ENCODE results near the gene SLC7A5. TPM values are rescaled to one million over a fixed set of nuclear protein-coding genes. Genes with fewer than 3 reads are reported as not detected.
"Not testable (repeated sequence)": the region's sequence is repeated elsewhere in the genome, so short reads cannot be mapped to it uniquely, and the experiment has no call there.

The SLC7A5 gene
- total RNA-seq, 1 donor from 2014 or later, result 271 TPM

DNA sequence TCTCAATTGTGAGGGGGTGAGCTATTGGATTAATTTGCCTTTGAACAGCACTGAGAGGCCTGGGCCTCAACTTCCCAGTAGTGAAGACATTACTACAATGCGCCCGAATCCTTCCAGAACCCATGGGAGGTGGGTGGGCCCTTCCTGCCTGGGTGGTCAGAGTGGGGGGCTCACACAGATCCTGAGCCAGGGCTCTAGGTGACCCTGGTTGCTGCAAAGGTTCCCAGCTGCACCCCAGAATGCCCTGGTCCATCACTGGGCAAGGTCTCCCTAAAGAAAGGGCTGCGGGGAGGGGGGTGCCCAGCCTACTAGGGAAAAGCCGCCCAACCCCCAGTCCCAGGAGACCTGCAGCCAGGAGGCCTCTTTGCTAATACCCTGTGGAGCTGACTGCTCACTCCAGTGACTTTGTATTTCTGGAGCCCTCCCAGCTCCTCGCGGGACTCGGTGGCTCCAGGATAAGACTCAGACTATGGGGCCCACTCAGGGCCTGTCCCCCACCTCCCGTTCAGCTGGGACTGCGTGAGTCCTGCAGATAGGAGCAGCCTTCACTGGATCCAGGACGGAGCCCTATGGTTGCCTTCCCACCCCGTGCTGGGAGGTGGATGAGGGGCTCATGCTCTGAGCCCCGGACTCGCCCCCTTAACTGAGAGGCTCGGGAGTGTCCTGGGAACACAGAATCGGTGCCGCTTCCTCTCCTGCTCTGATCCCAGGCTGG, 40.2 kb downstream of the SLC7A5 start:
- no peaks in the 10 kb centered on the region for H3K27me3 Mint-ChIP-seq (ENCODE audit: low read depth)

DNA sequence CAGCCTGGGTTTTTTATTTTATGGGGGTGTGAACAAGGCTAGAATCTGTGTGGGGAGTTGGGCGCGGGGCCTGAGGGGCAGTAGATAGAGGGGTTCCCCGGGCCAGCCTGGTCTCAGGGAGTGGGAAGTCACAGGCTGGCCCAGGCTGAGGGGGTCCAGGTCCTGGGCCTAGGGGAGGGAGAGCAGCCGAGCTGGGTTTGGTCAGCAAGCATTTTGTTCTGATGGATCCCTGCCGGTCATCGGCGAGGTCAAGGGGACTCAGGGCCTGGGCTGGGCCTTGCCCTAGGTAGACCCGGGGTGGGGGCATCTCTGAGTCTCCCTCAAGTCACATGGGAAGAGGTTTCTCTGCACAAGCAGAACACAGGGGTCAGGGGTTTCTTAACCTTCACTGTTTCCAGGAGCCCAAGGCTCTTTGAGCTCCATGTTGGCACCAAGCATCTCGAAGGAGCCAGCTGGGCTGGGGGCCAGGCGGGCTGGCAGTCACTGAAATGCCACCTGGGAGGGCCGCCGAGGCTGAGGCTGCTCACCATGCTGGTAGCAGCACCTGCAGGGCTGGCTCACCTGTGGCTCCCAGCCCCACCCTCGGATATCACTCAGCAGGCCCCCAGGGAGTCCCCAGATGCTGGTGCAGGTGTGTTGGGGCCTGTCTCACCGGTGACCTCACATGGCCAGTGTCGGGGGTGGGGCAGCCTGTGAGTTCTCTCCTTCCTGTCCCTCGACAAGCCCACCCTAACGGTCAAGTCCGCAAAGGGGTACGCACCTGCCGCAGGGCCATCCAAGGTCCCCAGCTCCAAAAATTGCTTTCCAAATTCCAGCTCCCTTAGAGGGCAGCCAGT, 41.0 kb downstream of the SLC7A5 start:
- no peak overlapping the region for H3K27ac Mint-ChIP-seq
- no peaks in the 10 kb centered on the region for H3K4me1 Mint-ChIP-seq (ENCODE audit: low read depth)
- H3K36me3 Mint-ChIP-seq (ENCODE audit: low read depth), result peaks cover 33% of the 10 kb centered on the region
- DNase-seq (ENCODE audit: low spot score), result no peak
- intact Hi-C loops (cut with micrococcal nuclease), result loop anchor here (5.0 kb wide), 1 partner anchor 51 kb away; no protein-coding TSS in a partner anchor
- H3K9me3 Mint-ChIP-seq, result no peaks in the 10 kb centered on the region
- no peaks in the 10 kb centered on the region for H3K27me3 Mint-ChIP-seq (ENCODE audit: low read depth)
- H3K4me3 Mint-ChIP-seq (ENCODE audit: low read depth), result no peak overlapping the region

More for the DNA sequence above, 40.2 kb downstream of the SLC7A5 start:
- Mint-ChIP-seq H3K4me1 (ENCODE audit: low read depth) (no peaks in the 10 kb centered on the region), H3K36me3 (ENCODE audit: low read depth) (peaks cover 37% of the 10 kb centered on the region), H3K4me3 (ENCODE audit: low read depth) (no peak overlapping the region), H3K27ac (no peak overlapping the region), H3K9me3 (no peaks in the 10 kb centered on the region)
- no peak for DNase-seq (ENCODE audit: low spot score)
- intact Hi-C loops (cut with micrococcal nuclease), result loop anchor here (5.0 kb wide), 1 partner anchor 52 kb away; no protein-coding TSS in a partner anchor

DNA sequence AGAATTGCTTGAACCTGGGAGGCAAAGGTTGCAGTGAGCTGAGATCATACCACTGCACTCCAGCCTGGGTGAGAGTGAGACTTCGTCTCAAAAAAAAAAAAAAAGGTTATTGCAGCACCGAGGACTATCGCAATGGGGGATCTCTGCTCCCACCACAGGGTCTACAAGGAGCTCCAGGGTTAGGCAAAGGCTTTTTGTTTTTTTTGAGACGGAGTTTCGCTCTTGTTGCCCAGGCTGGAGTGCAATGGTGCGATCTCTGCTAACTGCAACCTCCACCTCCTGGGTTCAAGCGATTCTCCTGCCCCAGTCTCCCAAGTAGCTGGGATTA, 41.8 kb downstream of the SLC7A5 start:
- not testable (repeated sequence) for H3K9me3 Mint-ChIP-seq; DNase-seq (ENCODE audit: low spot score); H3K4me3 Mint-ChIP-seq (ENCODE audit: low read depth); H3K27me3 Mint-ChIP-seq (ENCODE audit: low read depth); H3K27ac Mint-ChIP-seq; H3K4me1 Mint-ChIP-seq (ENCODE audit: low read depth)
- intact Hi-C loops (cut with micrococcal nuclease), result loop anchor here (5.0 kb wide), 1 partner anchor 50 kb away; no protein-coding TSS in a partner anchor
- peaks cover 30% of the 10 kb centered on the region for H3K36me3 Mint-ChIP-seq (ENCODE audit: low read depth)

DNA sequence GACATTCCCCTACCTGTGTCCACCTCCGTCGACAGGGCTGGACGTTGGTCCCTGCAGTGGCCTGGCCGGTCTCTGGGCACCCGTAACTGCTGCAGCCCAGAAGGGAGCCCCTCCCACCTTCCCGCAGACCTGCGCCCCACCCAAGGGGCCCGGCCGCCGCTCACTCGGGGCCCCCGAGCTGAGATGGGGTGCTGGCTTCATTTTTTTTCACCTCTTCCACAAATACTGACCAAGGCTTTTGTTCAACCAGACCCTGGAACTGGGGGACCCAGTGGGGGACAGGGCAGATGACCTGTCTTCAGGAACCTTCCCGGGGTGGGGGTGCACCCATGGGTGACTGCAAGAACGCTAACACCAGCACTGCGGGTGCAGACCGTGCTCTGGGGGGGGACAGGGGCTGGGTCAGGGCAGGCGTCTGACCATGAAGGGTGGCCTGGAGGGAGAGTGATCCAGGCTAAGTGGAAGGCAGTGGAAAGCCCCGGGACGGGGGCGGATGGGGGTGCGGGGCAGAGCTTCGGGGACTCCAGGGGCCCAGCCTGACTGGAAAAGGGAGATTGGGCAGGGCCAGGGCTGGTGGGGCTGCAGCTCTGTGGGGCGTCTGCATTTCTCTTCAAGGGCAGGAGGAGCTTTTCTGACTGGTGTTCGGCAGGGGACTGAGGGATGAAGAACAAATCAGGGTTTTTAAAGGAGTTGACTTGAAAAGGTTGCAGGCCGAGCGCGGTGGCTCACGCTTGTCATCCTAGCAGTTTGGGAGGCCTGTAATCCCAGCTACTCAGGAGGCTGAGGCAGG, 42.3 kb downstream of the SLC7A5 start:
- H3K9me3 Mint-ChIP-seq, result no peaks in the 10 kb centered on the region
- no peak overlapping the region for H3K4me3 Mint-ChIP-seq (ENCODE audit: low read depth)
- no peak overlapping the region for H3K27ac Mint-ChIP-seq
- no peak for DNase-seq (ENCODE audit: low spot score)
- peaks cover 26% of the 10 kb centered on the region for H3K36me3 Mint-ChIP-seq (ENCODE audit: low read depth)
- intact Hi-C loops (cut with micrococcal nuclease), result loop anchor here (5.0 kb wide), 1 partner anchor 50 kb away; no protein-coding TSS in a partner anchor
- peaks cover 2% of the 10 kb centered on the region for H3K4me1 Mint-ChIP-seq (ENCODE audit: low read depth)
- no peaks in the 10 kb centered on the region for H3K27me3 Mint-ChIP-seq (ENCODE audit: low read depth)

DNA sequence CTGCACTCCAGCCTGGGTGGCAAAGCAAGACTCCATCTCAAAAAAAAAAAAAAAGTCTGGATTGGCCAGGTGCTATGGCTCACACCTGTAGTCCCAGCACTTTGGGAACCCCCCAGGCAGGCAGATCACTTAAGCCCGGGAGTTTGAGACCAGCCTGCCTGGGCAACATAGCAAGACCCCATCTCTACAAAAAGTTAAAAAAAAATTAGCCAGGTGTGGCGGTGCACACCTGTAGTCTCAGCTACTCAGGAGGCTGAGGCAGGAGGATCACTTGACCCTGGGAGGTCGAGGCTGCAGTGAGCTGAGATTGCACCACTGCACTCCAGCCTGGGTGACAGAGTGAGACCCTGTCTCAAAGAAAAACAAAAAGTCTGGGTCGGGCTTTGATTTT, 42.9 kb downstream of the SLC7A5 start:
- H3K27me3 Mint-ChIP-seq (ENCODE audit: low read depth), result not testable (repeated sequence)

DNA sequence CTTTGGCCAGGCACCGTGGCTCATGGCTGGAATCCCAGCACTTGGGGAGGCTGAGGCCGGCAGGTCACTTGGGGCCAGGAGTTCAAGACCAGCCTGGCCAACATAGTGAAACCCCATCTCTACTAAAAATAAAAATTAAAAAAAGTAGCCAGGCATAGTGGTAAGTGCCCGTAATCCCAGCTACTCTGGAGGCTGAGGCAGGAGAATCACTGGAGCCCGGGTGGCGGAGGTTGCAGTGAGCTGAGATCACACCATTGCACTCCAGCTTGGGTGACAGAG, 43.5 kb downstream of the SLC7A5 start:
- H3K4me3 Mint-ChIP-seq (ENCODE audit: low read depth); H3K9me3 Mint-ChIP-seq; H3K27me3 Mint-ChIP-seq (ENCODE audit: low read depth); H3K27ac Mint-ChIP-seq; H3K4me1 Mint-ChIP-seq (ENCODE audit: low read depth); DNase-seq (ENCODE audit: low spot score): not testable (repeated sequence)
- peaks cover 14% of the 10 kb centered on the region for H3K36me3 Mint-ChIP-seq (ENCODE audit: low read depth)
- intact Hi-C loops (cut with micrococcal nuclease), result loop anchor here (5.0 kb wide), 1 partner anchor 48 kb away; no protein-coding TSS in a partner anchor

More for the DNA sequence above, 42.9 kb downstream of the SLC7A5 start:
- H3K4me1 Mint-ChIP-seq (ENCODE audit: low read depth); H3K9me3 Mint-ChIP-seq; H3K27ac Mint-ChIP-seq; H3K4me3 Mint-ChIP-seq (ENCODE audit: low read depth); DNase-seq (ENCODE audit: low spot score): not testable (repeated sequence)
- H3K36me3 Mint-ChIP-seq (ENCODE audit: low read depth), result peaks cover 20% of the 10 kb centered on the region
- intact Hi-C loops (cut with micrococcal nuclease), result loop anchor here (5.0 kb wide), 1 partner anchor 49 kb away; no protein-coding TSS in a partner anchor

DNA sequence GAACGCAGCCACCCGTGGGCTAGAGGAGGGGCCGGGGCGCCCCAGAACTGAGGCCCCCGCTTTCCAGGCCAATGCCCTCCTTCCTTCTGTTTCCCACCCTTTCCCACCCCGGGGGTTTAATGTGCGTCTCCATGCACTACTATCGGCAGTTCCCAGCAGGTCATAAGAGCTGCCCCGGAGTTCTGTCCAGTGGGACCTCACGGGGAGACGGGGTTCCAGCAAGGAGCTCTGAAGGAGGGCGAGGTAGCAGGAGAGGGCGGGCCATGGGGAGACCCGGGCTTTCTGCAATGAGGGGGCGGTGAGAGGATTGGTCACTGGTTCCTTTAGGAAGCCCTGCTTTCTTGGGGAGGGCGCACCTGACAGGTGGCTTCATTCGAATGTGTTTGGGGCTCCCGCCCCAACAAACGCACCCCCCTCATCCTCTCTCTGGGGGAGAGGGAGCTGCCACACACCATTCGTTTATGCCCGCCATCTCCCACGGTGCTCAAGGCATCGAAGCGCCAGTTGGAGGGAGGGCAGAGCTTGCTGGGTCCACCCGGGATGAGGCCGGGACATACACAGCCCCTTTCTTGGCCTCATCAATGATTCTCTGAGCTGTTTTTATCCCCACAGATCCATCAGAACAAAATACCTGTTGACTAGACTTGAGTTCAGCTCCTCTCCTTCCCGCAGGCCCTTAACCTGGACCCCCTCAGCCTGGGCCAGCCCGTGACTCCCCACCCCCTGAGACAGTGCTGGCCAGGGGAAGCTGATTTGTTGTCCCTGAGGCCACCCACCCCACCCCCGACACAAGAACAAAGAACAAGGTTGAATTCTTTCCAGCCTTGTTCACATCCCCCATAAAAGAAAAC, 44.1 kb downstream of the SLC7A5 start:
- intact Hi-C loops (cut with micrococcal nuclease), result loop anchor here (5.0 kb wide), 1 partner anchor 48 kb away; no protein-coding TSS in a partner anchor
- Mint-ChIP-seq H3K9me3 (no peaks in the 10 kb centered on the region), H3K4me3 (ENCODE audit: low read depth) (no peak overlapping the region), H3K36me3 (ENCODE audit: low read depth) (peaks cover 8% of the 10 kb centered on the region), H3K27me3 (ENCODE audit: low read depth) (no peaks in the 10 kb centered on the region), H3K27ac (no peak overlapping the region), H3K4me1 (ENCODE audit: low read depth) (peaks cover 5% of the 10 kb centered on the region)
- no peak for DNase-seq (ENCODE audit: low spot score)

DNA sequence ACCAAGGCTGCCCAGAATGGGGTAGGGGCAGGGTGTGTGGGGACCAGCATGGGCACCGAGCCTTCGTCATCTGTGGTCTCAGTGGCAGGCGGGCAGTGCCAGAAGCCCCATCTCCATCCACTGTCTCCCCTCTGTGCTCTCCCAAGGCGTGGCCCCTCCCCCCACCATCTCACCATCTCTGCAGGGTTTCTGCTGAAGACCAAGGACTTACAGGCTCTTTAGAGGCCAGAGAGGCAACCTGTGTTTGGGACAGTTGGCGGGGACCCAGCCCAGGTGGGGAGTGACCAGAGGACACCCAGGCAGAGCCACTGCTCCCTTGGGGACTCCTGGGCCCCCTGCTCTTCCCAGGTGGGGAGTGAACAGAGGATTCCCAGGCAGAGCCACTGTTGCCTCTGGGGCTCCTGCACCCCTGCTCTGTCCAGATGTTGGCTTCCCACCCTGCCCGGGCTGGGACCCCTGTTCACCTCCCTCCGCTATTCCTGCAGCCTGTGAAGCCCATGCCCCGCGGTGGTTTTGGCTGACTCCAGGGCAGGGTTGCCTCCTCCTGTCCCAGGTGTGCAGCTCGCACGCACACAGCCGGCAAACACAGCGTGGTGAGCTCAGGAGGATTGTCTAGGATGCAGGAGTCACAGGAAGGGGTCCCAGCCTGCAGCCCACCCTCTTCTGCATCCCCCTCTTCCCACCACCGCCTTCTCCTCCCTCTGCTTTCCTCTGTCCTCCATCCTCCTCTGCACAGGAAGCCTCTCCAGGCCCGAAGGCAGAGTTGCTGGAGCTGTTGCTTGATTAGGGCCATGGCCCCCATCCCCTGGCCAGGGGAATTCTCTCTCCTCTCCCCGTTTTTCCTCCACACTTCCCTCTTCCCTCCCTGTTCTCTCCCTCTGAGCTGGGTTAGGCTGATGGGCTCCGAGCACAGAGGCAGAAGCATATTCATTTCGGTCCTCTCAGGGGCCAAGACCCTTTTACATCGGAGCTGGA, 45.0 kb downstream of the SLC7A5 start:
- Mint-ChIP-seq H3K4me1 (ENCODE audit: low read depth) (peaks cover 5% of the 10 kb centered on the region), H3K9me3 (no peaks in the 10 kb centered on the region), H3K4me3 (ENCODE audit: low read depth) (no peak overlapping the region), H3K27ac (no peak overlapping the region), H3K36me3 (ENCODE audit: low read depth) (no peaks in the 10 kb centered on the region), H3K27me3 (ENCODE audit: low read depth) (no peaks in the 10 kb centered on the region)
- intact Hi-C loops (cut with micrococcal nuclease), result no loop called here
- no peak for DNase-seq (ENCODE audit: low spot score)

DNA sequence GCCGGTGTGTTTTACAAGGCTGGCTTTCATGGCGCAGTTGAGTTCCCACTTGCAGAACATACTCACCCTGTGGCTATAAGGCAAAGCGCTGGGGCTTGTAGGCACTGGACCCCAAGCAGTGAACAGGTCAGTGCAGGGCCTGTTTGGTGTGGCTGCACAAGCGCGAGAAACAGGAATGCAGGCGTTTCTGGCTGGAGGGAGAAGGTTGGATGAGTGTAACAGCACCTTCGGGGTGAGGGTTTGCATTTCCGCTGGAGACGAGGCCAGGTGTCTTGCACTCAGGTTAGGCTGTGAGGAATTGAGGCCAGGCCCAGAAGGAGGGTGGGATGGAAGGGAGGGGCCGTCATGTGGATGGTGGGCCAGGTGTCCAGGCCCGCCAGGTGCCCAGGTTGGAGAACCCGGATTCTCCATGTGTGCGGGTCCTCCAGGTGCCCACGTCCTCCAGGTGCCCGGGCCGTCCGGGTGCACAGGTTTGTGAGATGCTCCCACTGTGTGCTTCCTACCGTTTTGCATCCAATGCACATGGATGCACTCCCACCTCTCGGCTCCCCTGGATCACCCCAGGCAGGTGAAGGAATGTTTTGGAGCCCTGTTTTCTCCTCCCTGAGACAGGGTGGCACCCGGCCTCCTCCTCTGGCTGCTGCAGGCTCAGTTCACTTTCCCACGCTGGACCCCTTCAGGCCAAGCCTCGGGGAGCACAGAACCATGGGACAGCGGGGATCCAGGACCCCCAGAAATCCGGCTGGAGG, 46.0 kb downstream of the SLC7A5 start:
- DNase-seq (ENCODE audit: low spot score), result no peak
- H3K9me3 Mint-ChIP-seq, result peaks cover 6% of the 10 kb centered on the region

DNA sequence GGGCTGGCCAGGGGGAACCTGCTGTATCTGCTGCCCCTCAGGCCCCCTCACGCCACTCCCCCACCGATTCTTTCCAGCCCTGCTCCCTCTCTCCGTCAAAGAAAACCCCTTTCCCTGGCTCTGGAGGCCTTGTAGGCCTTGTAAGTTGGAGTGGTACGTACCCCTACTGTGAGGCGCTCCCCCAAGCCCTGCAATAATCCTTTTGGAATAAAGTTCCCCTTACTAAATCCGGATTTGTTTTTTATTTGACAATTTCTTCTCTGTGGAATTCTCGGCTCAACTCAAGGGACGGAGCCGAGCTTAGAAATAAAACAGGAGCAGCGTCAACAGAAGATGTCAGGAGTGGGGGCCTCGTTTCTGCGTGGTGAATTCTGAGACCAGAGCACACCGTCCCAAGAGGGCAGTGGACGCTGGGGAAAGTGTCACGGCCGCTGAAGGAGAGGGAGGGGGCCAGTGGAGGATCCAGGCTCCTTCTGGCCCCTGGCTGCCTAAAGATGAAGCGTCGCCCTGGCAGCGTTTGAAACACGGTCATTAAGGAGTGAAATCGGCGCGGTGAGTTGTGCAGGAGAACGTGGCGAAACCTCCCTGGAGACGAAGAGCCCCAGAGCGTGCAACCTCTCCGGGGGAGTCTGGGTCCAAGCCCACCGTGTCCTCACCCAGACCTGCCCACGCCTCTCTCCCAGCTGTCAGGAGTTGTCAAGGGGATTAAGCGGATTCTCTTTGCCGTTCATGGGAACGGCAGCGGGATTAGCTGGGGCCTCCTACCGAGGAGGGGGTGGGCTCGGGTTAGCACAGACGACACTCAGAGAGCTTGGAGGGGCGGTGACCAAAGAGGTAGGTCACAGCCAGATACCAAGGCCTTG, 47.0 kb downstream of the SLC7A5 start:
- Mint-ChIP-seq H3K27ac (no peak overlapping the region), H3K27me3 (ENCODE audit: low read depth) (no peaks in the 10 kb centered on the region), H3K4me3 (ENCODE audit: low read depth) (no peak overlapping the region), H3K9me3 (peaks cover 14% of the 10 kb centered on the region), H3K4me1 (ENCODE audit: low read depth) (peaks cover 5% of the 10 kb centered on the region), H3K36me3 (ENCODE audit: low read depth) (peaks cover 6% of the 10 kb centered on the region)
- DNase-seq (ENCODE audit: low spot score), result no peak
- intact Hi-C loops (cut with micrococcal nuclease), result no loop called here

More for the DNA sequence above, 46.0 kb downstream of the SLC7A5 start:
- Mint-ChIP-seq H3K27ac (no peak overlapping the region), H3K27me3 (ENCODE audit: low read depth) (no peaks in the 10 kb centered on the region), H3K4me3 (ENCODE audit: low read depth) (no peak overlapping the region), H3K4me1 (ENCODE audit: low read depth) (peaks cover 5% of the 10 kb centered on the region), H3K36me3 (ENCODE audit: low read depth) (no peaks in the 10 kb centered on the region)
- intact Hi-C loops (cut with micrococcal nuclease), result no loop called here

Measured in activated T-helper 2 cell treated with anti-CD3 and anti-CD28 coated beads, Interferon-gamma antibody, Interleukin-2, Interleukin-4, amounts not matched to agents 10 μg/mL and 5 μg/mL and 100 μg/mL, durations not matched to agents 14 hours and 24 hours and 36 hours (primary cell).